Esophagus muscularis mucosa (tissue), 4 donors: ENCODE measurements around the gene DYDC2. TPM values are rescaled to one million over a fixed set of nuclear protein-coding genes. Genes with fewer than 3 reads are reported as not detected.

Source experiments
- DNase-seq: peaks from one replicate; pipeline ENCODE4 v3.0.0-alpha.2; 2017; ENCODE audit errors: extremely low spot score
- H3K27ac ChIP-seq, 4 donors: fragments of 200-600 bp; sonication (generic); replicated peaks in 1 of 4; 1 replicate in 3 of 4; 2 replicates in 1 of 4; pipeline ENCODE4 v1.5.1; 2016 to 2019; ENCODE audit warnings: mild to moderate bottlenecking in 1 of 4
- H3K27me3 ChIP-seq, 4 donors: fragments of 200-600 bp; sonication (generic); one replicate each; pipeline versions ENCODE4 v1.5.1 to v1.6.0; 2016 to 2019
- H3K36me3 ChIP-seq, 4 donors: fragments of 200-600 bp; sonication (generic); one replicate each; pipeline ENCODE4 v1.5.1; 2016 to 2019
- H3K4me1 ChIP-seq, 4 donors: fragments of 200-600 bp; sonication (generic); one replicate each; pipeline ENCODE4 v1.5.1; 2016 to 2019
- H3K4me3 ChIP-seq, 4 donors: fragments of 200-600 bp; sonication (generic); 1 replicate in 2 of 4; 2 replicates in 2 of 4; pipeline ENCODE4 v1.5.1; 2016 to 2019; ENCODE audit warnings: mild to moderate bottlenecking in 4 of 4, moderate library complexity in 1 of 4
- H3K9me3 ChIP-seq, 4 donors: fragments of 200-600 bp; sonication (generic); 1 replicate in 3 of 4; 2 replicates in 1 of 4; pipeline ENCODE4 v1.5.1; 2016 to 2019
- EP300 ChIP-seq: sonication (generic); formaldehyde crosslinking; IDR thresholded peaks from one replicate; pipeline ENCODE4 v1.6.1; 2017; ENCODE audit warnings: antibody characterized with exemption
- POLR2A ChIP-seq: fragments of 450-650 bp; IDR thresholded peaks from one replicate; pipeline ENCODE4 v1.6.1; 2017; ENCODE audit warnings: antibody characterized with exemption, moderate library complexity, mild to moderate bottlenecking, low read depth
- POLR2AphosphoS5 ChIP-seq, 2 donors: sonication (generic); formaldehyde crosslinking; IDR thresholded peaks; one replicate each; pipeline ENCODE4 v1.6.1; 2017; ENCODE audit warnings: antibody characterized with exemption in 2 of 2
- WGBS: methylation state at CpG from one replicate; pipeline ENCODE4 v1.1.5; 2018; 5-methylcytosine and 5-hydroxymethylcytosine counted together
- intact Hi-C: fragments of 100-400 bp; cut with DNase I; formaldehyde crosslinking; loops from one replicate; pipeline ENCODE4 v1.15.1; 2023
- total RNA-seq, 4 donors: library from RNA; depleted of rRNA; stranded (reverse); fragments of >200 nt; gene quantifications; one replicate each; pipeline versions ENCODE4 v1.1.0 to v1.2.1, GENCODE V29; 2016
- TF ChIP-seq, protein P1 (sequence below), 3 experiments: fragments of 200-600 bp in 2 of 3; fragments of 450-650 bp in 1 of 3; sonication (generic) in 2 of 3; IDR thresholded peaks; one replicate each; pipeline ENCODE4 v1.5.1; 2017 to 2019; ENCODE audit warnings: antibody characterized with exemption in 3 of 3, mild to moderate bottlenecking in 2 of 3, moderate library complexity in 1 of 3

The DYDC2 gene
- total RNA-seq, 4 donors from 2014 or later: not detected

DNA sequence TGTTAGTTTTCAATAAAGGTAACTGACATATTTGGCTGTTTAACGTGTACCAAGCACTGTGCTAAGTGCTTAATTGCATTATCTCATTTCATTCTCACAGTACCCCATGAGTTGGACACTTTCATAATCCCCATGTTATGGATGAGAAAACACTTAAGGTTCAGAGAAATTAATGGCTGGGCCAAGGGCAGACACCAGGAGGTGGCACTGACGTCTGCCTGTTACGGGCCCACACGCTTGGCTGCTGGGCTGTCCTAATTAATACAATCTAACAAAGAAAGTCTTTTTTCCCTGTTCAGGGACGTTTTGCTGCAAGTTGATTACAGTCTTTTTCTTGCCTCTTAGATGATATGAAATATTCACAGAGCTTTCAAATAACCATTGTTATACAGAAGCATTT lies 16.1 kb downstream of the DYDC2 start:
- intact Hi-C loops: no loop called here
- Histone ChIP-seq H3K36me3 (no peaks in the 10 kb centered on the region), H3K4me1 (no peaks in the 10 kb centered on the region), H3K27me3 (no peaks in the 10 kb centered on the region), H3K27ac (no peak overlapping the region), H3K4me3 (no peak overlapping the region), H3K9me3 (peaks cover 0 to 10% (median 2%) of the 10 kb centered on the region in 4 donors)
- peak; percentile 21 for DNase-seq
- WGBS: 81% methylated on average over 5 of the region's 5 CpGs
- TF ChIP-seq POLR2AphosphoS5 (IDR thresholded peaks at IDR 0.05) (no peak), POLR2A (no peak), EP300 (no peak)
- TF ChIP-seq, protein P1, sequence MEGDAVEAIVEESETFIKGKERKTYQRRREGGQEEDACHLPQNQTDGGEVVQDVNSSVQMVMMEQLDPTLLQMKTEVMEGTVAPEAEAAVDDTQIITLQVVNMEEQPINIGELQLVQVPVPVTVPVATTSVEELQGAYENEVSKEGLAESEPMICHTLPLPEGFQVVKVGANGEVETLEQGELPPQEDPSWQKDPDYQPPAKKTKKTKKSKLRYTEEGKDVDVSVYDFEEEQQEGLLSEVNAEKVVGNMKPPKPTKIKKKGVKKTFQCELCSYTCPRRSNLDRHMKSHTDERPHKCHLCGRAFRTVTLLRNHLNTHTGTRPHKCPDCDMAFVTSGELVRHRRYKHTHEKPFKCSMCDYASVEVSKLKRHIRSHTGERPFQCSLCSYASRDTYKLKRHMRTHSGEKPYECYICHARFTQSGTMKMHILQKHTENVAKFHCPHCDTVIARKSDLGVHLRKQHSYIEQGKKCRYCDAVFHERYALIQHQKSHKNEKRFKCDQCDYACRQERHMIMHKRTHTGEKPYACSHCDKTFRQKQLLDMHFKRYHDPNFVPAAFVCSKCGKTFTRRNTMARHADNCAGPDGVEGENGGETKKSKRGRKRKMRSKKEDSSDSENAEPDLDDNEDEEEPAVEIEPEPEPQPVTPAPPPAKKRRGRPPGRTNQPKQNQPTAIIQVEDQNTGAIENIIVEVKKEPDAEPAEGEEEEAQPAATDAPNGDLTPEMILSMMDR (IDR thresholded peaks at IDR 0.05): no peak

DNA sequence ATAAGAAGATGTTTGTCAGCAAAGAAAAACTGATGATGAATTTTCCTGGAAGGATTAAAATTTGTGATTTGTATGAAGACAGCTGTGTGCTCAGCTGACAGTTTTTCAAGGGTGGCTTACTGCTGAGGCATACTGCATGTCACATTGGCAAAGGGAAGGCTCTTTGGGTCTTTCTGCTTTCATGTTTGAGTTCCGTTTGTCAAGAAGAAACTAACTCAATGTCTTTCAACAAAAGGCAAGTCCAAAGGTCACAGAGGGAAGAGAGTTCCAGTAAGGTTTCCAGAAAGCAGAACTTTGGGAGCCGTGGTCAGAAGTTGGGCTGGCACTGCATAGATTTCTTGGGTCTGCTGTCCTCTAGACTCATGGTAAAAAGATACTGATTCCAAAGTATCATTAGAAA lies 16.9 kb downstream of the DYDC2 start:
- no peak overlapping the region for H3K27ac ChIP-seq
- intact Hi-C loops: no loop called here
- WGBS: 76% methylated on average over 2 of the region's 2 CpGs
- H3K4me1 ChIP-seq: peaks cover 0 to 4% (median 0%) of the 10 kb centered on the region in 4 donors
- DNase-seq: no peak
- H3K27me3 ChIP-seq: no peaks in the 10 kb centered on the region
- no peak overlapping the region for H3K4me3 ChIP-seq
- no peaks in the 10 kb centered on the region for H3K36me3 ChIP-seq
- peaks cover 0 to 5% (median 0%) of the 10 kb centered on the region in 4 donors for H3K9me3 ChIP-seq
- TF ChIP-seq POLR2A: no peak
- TF ChIP-seq, protein P1 (IDR thresholded peaks at IDR 0.05): no peak
- no peak for TF ChIP-seq EP300
- TF ChIP-seq POLR2AphosphoS5 (IDR thresholded peaks at IDR 0.05): no peak

DNA sequence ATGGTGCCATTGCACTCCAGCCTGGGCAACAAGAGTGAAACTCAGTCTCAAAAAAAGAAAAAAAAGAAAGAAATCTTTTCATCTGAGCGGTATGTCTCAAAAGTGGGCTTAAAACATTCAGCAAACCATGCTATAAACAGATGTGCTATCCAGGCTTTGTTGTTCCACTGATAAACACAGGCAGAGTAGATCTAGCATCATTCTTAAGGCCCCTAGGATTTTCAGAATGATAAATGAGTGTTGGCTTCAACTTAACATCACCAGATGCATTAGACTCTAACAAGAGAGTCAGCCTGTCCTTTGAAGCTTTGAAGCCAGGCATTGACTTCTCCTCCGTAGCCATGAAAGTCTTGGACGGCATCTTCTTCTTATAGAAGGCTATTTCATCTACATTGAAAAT lies 23.1 kb downstream of the DYDC2 start:
- Histone ChIP-seq H3K4me3 (no peak overlapping the region), H3K27ac (no peak overlapping the region), H3K9me3 (no peaks in the 10 kb centered on the region), H3K36me3 (no peaks in the 10 kb centered on the region), H3K27me3 (no peaks in the 10 kb centered on the region), H3K4me1 (peaks cover 0 to 6% (median 2%) of the 10 kb centered on the region in 4 donors)
- DNase-seq: no peak
- 33% methylated on average over 3 of the region's 3 CpGs for WGBS
- intact Hi-C loops: loop anchor here (5.0 kb wide), 1 partner anchor 128 kb away; no protein-coding TSS in a partner anchor
- TF ChIP-seq POLR2AphosphoS5 (IDR thresholded peaks at IDR 0.05) (no peak), POLR2A (no peak), EP300 (no peak)
- TF ChIP-seq, protein P1 (IDR thresholded peaks at IDR 0.05): no peak

DNA sequence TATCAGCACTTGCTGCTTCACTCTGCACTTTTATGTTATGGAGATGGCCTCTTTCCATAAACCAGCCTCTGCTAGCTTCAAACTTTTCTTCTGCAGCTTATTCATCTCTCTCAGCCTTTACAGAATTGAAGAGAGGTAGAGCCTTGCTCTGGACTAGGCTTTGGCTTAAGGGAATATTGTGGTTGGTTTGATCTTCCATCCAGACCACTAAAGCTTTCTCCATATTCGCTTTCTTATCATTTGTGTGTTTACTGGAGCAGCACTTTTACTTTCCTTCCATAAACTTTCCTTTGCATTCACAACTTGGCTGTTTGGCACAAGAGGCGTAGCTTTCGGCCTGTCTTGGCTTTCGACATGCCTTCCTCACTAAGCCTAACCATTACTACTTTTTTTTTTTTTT lies 23.6 kb downstream of the DYDC2 start:
- intact Hi-C loops: loop anchor here (5.0 kb wide), 1 partner anchor 127 kb away; no protein-coding TSS in a partner anchor
- no peak overlapping the region for H3K4me3 ChIP-seq

More for the DNA sequence above, 23.6 kb downstream of the DYDC2 start:
- TF ChIP-seq POLR2A: no peak
- no peak for TF ChIP-seq POLR2AphosphoS5 (IDR thresholded peaks at IDR 0.05)
- TF ChIP-seq, protein P1 (IDR thresholded peaks at IDR 0.05): no peak
- no peak for TF ChIP-seq EP300
- Histone ChIP-seq H3K36me3 (no peaks in the 10 kb centered on the region), H3K4me1 (peaks cover 0 to 6% (median 2%) of the 10 kb centered on the region in 4 donors), H3K9me3 (no peaks in the 10 kb centered on the region), H3K27ac (no peak overlapping the region), H3K27me3 (no peaks in the 10 kb centered on the region)
- WGBS: 86% methylated on average over 4 of the region's 4 CpGs
- no peak for DNase-seq
